Measurements from ENCODE around the gene SKOR1.

SKOR1 gene

GRCh38 chr15:67857220-67857619 lies 31.9 kb downstream of the SKOR1 start:
- no peak for DNase-seq

GRCh38 chr15:67859331-67859946 lies 34.1 kb downstream of the SKOR1 start:
- no peak for DNase-seq

GRCh38 chr15:67861983-67862382 lies 36.7 kb downstream of the SKOR1 start:
- DNase-seq, result no peak

- no peak for DNase-seq
Measured at GRCh38 chr15:67862750-67863441, 37.6 kb downstream of the SKOR1 start.

GRCh38 chr15:67863442-67863987 lies 38.2 kb downstream of the SKOR1 start:
- peak; percentile 78 for DNase-seq

- DNase-seq, result no peak
Measured at GRCh38 chr15:67865331-67865730, 40.0 kb downstream of the SKOR1 start.

GRCh38 chr15:67865766-67866165 lies 40.5 kb downstream of the SKOR1 start:
- no peak for DNase-seq

- DNase-seq, result no peak
Measured at GRCh38 chr15:67869701-67870100, 44.4 kb downstream of the SKOR1 start.

GRCh38 chr15:67870868-67871408 lies 45.6 kb downstream of the SKOR1 start:
- DNase-seq, result no peak

- no peak for DNase-seq
Measured at GRCh38 chr15:67873777-67874176, 48.5 kb downstream of the SKOR1 start.

GRCh38 chr15:67878712-67879206 lies 53.5 kb downstream of the SKOR1 start:
- DNase-seq, result no peak

GRCh38 chr15:67879440-67880129 lies 54.3 kb downstream of the SKOR1 start:
- no peak for DNase-seq

GRCh38 chr15:67880651-67881182 lies 55.4 kb downstream of the SKOR1 start:
- no peak for DNase-seq

- DNase-seq, result peak; percentile 19
Measured at GRCh38 chr15:67882487-67883233, 57.4 kb downstream of the SKOR1 start.

- no peak for DNase-seq
Measured at GRCh38 chr15:67883234-67883773, 58.0 kb downstream of the SKOR1 start.

- no peak for DNase-seq
Measured at GRCh38 chr15:67884009-67884408, 58.7 kb downstream of the SKOR1 start.

All from CD4-positive, alpha-beta T cell treated with Interleukin-17A for 4 hours (primary cell).